IPS-NIHi11 (cell line): ENCODE measurements around the gene BET1.

Experiments
- DNase-seq: peaks from one replicate; pipeline ENCODE4 v3.0.0; 2012; ENCODE audit warnings: mixed read lengths, low spot score

BET1 gene

DNA sequence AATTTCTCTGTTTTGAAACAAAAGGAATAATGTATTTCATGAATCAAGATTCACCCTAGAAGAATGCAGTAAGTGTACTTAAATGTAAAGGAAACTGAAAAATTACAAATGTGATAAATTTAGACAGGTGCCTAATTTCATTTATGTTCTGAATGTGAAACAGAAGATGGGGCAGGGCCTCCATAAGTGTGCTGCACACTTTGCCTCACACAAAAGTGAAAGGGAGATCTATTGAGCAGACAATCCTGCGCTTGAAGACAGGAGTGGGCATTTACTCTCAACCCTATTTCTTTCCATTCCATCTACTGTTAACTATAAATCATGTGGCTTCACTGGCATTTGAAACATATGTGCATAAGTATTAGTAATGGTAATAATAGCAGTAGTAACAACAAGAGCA, 46.4 kb downstream of the BET1 start:
- DNase-seq = no peak

DNA sequence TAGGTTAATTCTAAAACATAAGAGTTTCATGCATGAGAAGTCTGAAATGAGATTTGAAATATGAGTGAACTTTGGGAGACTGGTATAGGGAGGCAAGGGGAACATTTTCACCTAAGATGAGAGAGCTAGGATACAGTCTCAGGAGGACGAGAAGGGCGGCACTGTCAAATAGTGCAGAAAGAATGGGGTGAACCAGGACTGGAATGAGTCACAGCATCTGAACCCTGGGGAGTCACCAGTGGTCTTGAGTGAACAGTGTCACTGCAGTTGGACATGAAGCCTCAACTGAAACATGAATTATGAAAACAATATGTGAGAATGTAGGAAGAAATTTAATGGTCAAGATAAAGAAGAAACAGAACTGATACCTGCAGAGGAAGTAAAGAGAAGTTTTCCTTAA, 48.9 kb downstream of the BET1 start:
- no peak for DNase-seq

DNA sequence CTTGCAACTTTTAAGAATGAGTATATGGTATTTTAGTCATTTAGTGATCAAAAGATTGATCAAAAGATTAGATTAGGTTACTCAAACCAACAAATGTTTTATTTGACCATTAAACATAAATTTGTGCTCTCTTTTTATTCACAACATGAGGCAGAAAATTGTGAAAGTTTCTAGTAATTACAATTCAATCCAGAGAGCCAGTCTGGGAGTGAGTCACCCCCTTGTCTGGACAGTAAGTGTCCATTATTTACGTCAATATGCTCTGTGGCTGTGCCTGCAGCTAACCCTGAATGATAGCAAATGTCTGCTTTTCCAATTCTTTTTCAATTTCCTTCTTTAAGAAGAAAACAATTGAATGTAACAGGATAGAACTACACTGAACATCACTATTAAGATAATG, 54.7 kb downstream of the BET1 start:
- no peak for DNase-seq

DNA sequence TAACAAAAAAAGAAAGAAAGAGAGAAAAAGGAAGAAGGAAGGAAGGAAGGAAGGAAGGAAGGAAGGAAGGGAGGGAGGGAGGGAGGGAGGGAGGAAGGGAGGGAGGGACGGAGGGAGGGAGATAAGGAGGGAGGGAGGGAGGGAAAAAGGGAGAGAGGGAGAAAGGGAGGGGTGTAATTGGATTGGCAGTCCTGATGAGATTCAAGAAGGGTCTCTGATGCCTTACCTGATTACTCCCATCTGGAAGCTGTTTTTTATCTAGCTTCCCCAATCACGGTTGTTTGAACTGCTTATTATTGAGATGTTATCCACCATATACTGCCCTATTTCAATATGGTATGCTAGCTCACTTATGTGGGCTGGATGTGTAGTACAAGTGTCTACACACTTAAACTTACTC, 55.3 kb downstream of the BET1 start:
- no peak for DNase-seq

DNA sequence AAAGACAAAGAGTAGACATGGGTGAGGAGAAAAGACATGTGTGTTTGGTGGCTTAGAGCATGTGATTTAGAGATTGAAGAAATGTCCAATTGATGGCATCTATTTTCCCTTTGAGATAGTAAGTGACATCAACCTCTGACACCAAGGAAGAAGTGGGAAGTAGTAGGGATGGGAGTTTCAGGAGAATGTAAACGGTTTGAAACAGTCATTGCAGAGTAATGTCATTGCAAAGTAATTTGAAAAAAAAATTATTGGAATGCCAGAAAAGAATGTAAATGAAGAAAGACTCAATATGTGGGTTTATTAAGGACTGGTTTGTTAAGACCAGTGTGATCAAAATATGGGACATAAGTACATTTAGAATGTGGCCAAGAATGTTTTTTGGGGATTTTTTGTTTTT, 56.0 kb downstream of the BET1 start:
- no peak for DNase-seq

DNA sequence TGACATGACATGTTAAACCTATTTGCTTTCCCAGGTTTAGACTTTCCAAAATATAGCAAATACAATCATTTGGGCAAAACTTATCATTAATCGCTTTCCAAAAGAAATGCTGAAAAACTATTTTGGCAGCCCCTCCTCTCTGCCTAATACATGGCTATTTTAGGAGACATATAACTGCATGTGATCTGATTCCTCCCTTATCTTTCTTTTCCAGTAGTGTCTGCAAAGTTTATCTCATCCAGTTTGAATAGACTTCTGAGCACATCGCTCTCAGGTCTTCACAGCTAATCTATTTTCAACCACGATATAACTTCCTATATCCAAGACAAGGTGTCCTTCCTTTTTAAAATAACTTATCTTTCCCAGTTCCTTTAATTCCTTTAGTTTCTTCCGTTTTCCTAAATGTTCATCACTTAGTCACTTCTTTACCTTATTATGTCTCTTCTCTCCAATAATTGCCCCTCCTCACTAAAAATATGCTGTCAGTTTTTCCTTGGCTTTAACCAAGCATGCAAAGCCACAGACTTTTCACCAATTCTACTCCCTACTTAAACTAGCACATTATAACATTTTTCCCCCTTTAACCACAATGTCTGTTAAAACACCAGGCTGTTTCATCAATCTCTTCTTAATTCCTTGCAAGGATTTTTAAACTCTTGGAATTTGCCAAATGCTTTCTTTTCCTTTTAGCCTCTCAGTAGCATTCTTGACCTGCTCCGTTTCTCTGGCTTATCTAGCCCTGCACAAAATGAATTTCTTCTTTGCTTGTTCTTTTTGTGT, 58.2 kb downstream of the BET1 start:
- DNase-seq = no peak

DNA sequence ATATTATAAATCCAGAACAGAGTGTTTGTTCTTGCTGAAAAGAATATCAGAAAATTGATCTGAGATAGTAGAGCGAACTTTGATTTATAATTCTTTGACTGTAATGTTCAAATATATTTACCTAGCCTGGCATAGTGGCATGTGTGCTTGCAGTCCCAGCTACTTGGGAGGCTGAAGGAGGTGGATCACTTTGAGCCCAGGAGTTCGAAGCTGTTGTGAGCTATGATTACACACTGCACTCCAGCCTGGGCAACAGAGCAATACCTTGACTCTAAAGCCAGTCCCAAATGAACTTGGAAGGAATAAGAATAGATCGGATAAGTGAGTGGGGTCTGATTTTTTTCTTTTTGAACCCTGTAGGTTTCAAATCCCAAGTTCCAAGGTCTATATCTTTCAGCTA, 59.1 kb downstream of the BET1 start:
- no peak for DNase-seq

DNA sequence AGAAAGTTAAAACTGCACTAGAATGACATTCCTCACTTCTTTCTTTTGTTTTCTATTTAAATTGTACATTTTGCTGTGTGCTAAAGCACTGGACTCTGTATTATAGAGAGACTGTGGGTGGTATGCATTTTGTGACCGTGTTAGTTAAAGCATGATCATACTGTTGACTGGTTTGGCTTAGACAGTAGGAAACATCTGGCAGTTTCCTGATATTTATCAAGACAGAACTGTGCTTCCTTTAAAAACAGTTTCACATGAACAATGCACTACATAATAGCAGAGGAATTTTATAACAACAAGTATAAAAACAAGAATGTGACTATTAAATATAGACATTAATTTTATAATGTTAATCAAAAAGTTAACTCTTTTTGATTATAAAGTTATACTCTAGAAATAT, 59.5 kb downstream of the BET1 start:
- DNase-seq = no peak

DNA sequence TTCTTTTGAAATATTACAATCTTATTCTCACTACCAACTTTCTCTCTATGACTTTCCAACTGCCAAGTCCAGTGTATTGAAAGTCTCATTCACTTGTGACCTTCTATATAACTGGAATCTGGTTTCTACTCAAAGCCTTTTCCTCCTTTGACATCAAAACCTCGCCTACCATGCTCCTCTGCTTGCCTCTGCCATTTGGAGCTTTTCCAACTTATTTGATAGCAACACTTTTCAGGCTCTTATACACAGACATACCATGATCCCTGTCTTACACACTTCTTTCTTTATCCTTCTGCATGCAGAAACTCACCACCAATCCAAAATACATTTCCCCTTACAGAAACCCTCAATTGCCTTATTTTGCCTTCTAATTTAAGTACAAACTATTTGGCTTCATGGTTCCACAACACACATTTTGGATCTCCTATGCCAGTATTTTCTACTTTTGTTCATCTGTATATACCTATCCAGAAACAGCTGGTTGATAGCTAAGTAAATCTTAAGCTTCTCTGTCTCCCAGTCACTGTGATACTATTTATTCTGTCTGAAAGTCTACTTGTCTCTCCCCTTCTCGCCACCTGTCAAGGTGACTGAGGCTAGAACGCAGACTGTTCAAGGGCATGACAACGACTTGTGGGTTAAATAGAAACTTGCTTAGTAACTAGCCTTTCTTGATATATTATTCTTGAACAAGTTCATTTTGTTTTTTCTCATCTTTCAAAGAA, 60.2 kb downstream of the BET1 start:
- DNase-seq = no peak
